ENCODE measurements around the gene IQCE. TPM values are rescaled to one million over a fixed set of nuclear protein-coding genes. Genes with fewer than 3 reads are reported as not detected.

IQCE gene
- polyA plus RNA-seq, 3 donors: 1.8 to 8.4 (median 3.0) TPM

DNA sequence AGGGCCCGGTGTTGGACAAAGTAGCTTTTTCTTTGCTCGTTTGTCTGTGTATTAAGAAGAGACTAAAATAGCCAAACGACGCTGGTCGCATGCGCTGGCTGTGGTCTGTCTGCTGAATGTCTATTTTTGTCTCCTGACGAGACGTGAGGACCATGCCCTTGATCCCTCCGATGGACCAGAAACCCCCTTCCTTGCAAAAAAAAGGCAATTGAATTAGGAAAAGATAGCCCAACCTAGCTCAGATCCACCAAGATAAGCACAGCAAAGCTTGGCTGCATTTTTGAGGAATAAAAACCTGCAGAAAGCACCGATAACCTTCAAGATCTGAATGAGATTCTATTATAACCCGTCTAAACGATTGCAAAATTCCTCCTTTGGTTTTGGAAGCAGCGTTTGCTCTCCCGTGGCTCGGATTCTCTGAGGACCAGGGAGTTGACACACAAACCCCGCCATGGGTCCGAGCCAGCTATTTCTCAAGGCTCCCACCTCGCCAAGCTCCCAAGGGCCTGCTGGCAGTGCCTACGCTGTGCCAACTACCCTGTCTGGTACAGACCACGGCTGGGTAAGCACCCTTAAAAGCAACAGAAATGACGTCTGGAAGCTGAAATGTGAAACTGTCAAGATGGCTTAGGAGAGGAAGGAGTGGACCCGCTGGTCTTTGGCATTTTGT lies 55.3 kb downstream of the IQCE start:
- Histone ChIP-seq H3K9ac (ENCODE audit: insufficient read depth, low read length, poor library complexity, severe bottlenecking) (no peak overlapping the region), H4K20me1 (ENCODE audit: insufficient read depth, low read length) (no peaks in the 10 kb centered on the region), H3K27ac (ENCODE audit: low read depth in 1 of 2, low read length in 2 of 2) (no peak overlapping the region), H3K36me3 (replicated peaks in 1 of 2; ENCODE audit: control insufficient read depth in 1 of 2, insufficient read depth in 2 of 2, low read length in 2 of 2) (no peaks in the 10 kb centered on the region), H3K79me2 (ENCODE audit: insufficient read depth, low read length) (no peaks in the 10 kb centered on the region), H2AFZ (ENCODE audit: insufficient read depth, low read depth, low read length, poor library complexity, severe bottlenecking) (peak overlapping the region; percentile 62), H3K4me3 (replicated peaks in 1 of 3; ENCODE audit: low read depth in 2 of 3, low read length in 3 of 3) (peak overlapping the region in 1 of 3 experiments; percentile 60), H3K9me3 (replicated peaks in 1 of 2; ENCODE audit: control insufficient read depth in 1 of 2, insufficient read depth in 1 of 2, low read length in 2 of 2) (no peaks in the 10 kb centered on the region), H3K4me2 (replicated peaks; ENCODE audit: extremely low read depth, low read length, poor library complexity, severe bottlenecking) (peak overlapping the region; percentile 61), H3K27me3 (ENCODE audit: control insufficient read depth in 2 of 2, insufficient read depth in 2 of 2, low read length in 2 of 2) (no peaks in the 10 kb centered on the region), H3K4me1 (ENCODE audit: control insufficient read depth in 1 of 2, insufficient read depth in 2 of 2, low read length in 2 of 2) (peaks cover 36 to 65% of the 10 kb centered on the region in 2 donors)
- Mint-ChIP-seq H3K27ac (peak overlapping the region in 5 of 7 donors; percentile 14 to 78 (median 51)), H3K4me3 (peak overlapping the region; percentile 72 to 85), H3K27me3 (ENCODE audit: low read depth in 3 of 3) (peaks cover 0 to 6% (median 3%) of the 10 kb centered on the region in 3 donors), H3K36me3 (peaks cover 7 to 8% of the 10 kb centered on the region in 2 donors), H3K9me3 (peaks cover 0 to 2% (median 0%) of the 10 kb centered on the region in 7 donors), H3K4me1 (peaks cover 49% of the 10 kb centered on the region)
- 6% methylated on average over 8 of the region's 22 CpGs for WGBS (ENCODE audit: insufficient coverage)
- intact Hi-C loops (cut with micrococcal nuclease): loop anchor here in 1 of 2 donors (5.0 kb wide), 1 partner anchor 33 kb away; no protein-coding TSS in a partner anchor
- TF ChIP-seq, protein P1, sequence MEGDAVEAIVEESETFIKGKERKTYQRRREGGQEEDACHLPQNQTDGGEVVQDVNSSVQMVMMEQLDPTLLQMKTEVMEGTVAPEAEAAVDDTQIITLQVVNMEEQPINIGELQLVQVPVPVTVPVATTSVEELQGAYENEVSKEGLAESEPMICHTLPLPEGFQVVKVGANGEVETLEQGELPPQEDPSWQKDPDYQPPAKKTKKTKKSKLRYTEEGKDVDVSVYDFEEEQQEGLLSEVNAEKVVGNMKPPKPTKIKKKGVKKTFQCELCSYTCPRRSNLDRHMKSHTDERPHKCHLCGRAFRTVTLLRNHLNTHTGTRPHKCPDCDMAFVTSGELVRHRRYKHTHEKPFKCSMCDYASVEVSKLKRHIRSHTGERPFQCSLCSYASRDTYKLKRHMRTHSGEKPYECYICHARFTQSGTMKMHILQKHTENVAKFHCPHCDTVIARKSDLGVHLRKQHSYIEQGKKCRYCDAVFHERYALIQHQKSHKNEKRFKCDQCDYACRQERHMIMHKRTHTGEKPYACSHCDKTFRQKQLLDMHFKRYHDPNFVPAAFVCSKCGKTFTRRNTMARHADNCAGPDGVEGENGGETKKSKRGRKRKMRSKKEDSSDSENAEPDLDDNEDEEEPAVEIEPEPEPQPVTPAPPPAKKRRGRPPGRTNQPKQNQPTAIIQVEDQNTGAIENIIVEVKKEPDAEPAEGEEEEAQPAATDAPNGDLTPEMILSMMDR (IDR thresholded peaks at IDR 0.05): no peak
- no peak for DNase-seq

DNA sequence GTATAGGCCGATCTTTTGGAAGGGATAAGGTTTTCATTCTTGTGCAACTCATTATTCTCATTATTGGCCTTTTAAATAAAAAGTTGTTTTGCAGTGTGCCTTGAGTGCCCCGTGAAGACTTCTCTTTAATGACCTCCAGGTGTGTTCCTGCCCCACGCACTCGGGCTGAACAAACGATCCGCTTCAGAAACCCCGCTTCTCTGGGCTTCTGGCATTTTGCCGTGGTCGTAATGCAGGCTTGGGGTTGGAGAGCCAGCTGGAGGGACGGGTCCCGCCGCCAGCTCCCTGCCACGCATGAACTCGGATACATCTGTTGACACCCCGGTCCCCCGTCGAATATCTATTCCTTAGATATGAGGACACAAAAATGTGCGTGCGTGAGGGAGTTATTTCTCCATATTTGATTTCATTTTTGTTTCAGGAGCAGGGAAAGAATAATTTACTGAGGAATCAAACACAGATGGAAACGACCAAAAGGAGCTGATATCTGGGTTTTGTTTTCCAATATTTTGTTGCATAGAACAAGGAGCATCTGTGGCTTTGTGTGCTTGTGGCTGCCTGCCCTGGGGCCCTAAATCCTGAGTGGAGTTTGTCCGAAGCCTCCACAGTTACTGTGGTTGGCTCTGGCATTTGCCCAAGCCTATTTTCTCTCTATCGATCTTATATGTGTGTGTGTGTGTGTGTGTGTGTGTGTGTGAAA lies 56.0 kb downstream of the IQCE start:
- H3K79me2 ChIP-seq (ENCODE audit: insufficient read depth, low read length): no peaks in the 10 kb centered on the region
- peaks cover 6 to 7% of the 10 kb centered on the region in 2 donors for H3K36me3 Mint-ChIP-seq
- no peak overlapping the region for H3K27ac ChIP-seq (ENCODE audit: low read depth in 1 of 2, low read length in 2 of 2)
- H3K27ac Mint-ChIP-seq: peak overlapping the region in 1 of 7 donors; percentile 44
- H3K4me2 ChIP-seq (replicated peaks; ENCODE audit: extremely low read depth, low read length, poor library complexity, severe bottlenecking): peak overlapping the region; percentile 61
- H3K4me3 ChIP-seq (replicated peaks in 1 of 3; ENCODE audit: low read depth in 2 of 3, low read length in 3 of 3): peak overlapping the region in 1 of 3 experiments; percentile 60
- H3K4me1 ChIP-seq (ENCODE audit: control insufficient read depth in 1 of 2, insufficient read depth in 2 of 2, low read length in 2 of 2): peaks cover 28 to 58% of the 10 kb centered on the region in 2 donors
- H3K9ac ChIP-seq (ENCODE audit: insufficient read depth, low read length, poor library complexity, severe bottlenecking): no peak overlapping the region
- no peaks in the 10 kb centered on the region for H3K9me3 ChIP-seq (replicated peaks in 1 of 2; ENCODE audit: control insufficient read depth in 1 of 2, insufficient read depth in 1 of 2, low read length in 2 of 2)
- peaks cover 42% of the 10 kb centered on the region for H3K4me1 Mint-ChIP-seq
- H3K36me3 ChIP-seq (replicated peaks in 1 of 2; ENCODE audit: control insufficient read depth in 1 of 2, insufficient read depth in 2 of 2, low read length in 2 of 2): no peaks in the 10 kb centered on the region
- H2AFZ ChIP-seq (ENCODE audit: insufficient read depth, low read depth, low read length, poor library complexity, severe bottlenecking): peak overlapping the region; percentile 62
- H4K20me1 ChIP-seq (ENCODE audit: insufficient read depth, low read length): no peaks in the 10 kb centered on the region
- H3K27me3 Mint-ChIP-seq (ENCODE audit: low read depth in 3 of 3): peaks cover 0 to 6% (median 3%) of the 10 kb centered on the region in 3 donors
- TF ChIP-seq, protein P1 (IDR thresholded peaks at IDR 0.05): no peak
- H3K4me3 Mint-ChIP-seq: peak overlapping the region; percentile 34 to 85
- 94% methylated on average over 15 of the region's 22 CpGs for WGBS (ENCODE audit: insufficient coverage)
- intact Hi-C loops (cut with micrococcal nuclease): loop anchor here in 1 of 2 donors (5.0 kb wide), 1 partner anchor 33 kb away; no protein-coding TSS in a partner anchor
- H3K27me3 ChIP-seq (ENCODE audit: control insufficient read depth in 2 of 2, insufficient read depth in 2 of 2, low read length in 2 of 2): no peaks in the 10 kb centered on the region
- no peak for DNase-seq
- peaks cover 0 to 2% (median 0%) of the 10 kb centered on the region in 7 donors for H3K9me3 Mint-ChIP-seq

Data from CD14-positive monocyte (primary cell).